ENCODE results near the gene SLC17A3. TPM values are rescaled to one million over a fixed set of nuclear protein-coding genes. Genes with fewer than 3 reads are reported as not detected.
A peak's percentile ranks its signal among the peaks of the same experiment; 100 is the strongest.

The SLC17A3 gene
- total and polyA plus RNA-seq, 9 of the 15 experiments (the other 6 are each of a cell fraction or from before 2014, with no cell fraction given) = 0.04 to 0.08 TPM; not detected in 7

GRCh38 chr6:25916789-25917490 lies 42.9 kb upstream of the SLC17A3 start:
- intact Hi-C loops (cut with micrococcal nuclease) (no loop called here), in situ Hi-C loops (cut with MboI) (no loop called here)
- 22% methylated on average over 7 of the region's 7 CpGs for WGBS (ENCODE audit: insufficient coverage, low coverage, missing lambda C conversion rate)
- Histone ChIP-seq H3K9me3 (replicated peaks; ENCODE audit: control insufficient read depth, insufficient read depth, low read depth, low read length) (no peaks in the 10 kb centered on the region), H4K20me1 (replicated peaks; ENCODE audit: control insufficient read depth, insufficient read depth, low read length) (no peaks in the 10 kb centered on the region), H3K27ac (ENCODE audit: extremely low read depth, low read depth, low read length) (no peak overlapping the region), H3K4me1 (replicated peaks in 1 of 2; ENCODE audit: control insufficient read depth in 2 of 2, insufficient read depth in 2 of 2, low read length in 2 of 2) (no peaks in the 10 kb centered on the region), H3K4me2 (ENCODE audit: insufficient read depth, low read length) (no peak overlapping the region), H3K4me3 (no peak overlapping the region), H3K9me1 (ENCODE audit: control insufficient read depth, insufficient read depth, low read length) (no peaks in the 10 kb centered on the region), H3K36me3 (ENCODE audit: control insufficient read depth, insufficient read depth, low read length) (no peaks in the 10 kb centered on the region), H3K27me3 (ENCODE audit: control insufficient read depth in 2 of 2, insufficient read depth in 2 of 2, low read length in 2 of 2) (peaks cover 0 to 6% of the 10 kb centered on the region in 2 experiments; a peak in 1 of 5 replicates), H3K9ac (ENCODE audit: insufficient read depth in 1 of 2, low read depth in 2 of 2, low read length in 2 of 2) (no peak overlapping the region), H3K79me2 (ENCODE audit: control insufficient read depth, insufficient read depth, low read length) (no peaks in the 10 kb centered on the region), H2AFZ (ENCODE audit: low read depth, low read length) (no peak overlapping the region)
- ChIA-PET POLR2A (interaction anchor here (1.0 to 1.9 kb wide), 3 partner anchors 9 to 114 kb away, joined by 3 to 7 read pairs (median 3); no protein-coding TSS in a partner anchor), CTCF (ENCODE audit: low intra/inter-chr PET ratio) (no interaction called here)
- ATAC-seq (no peak; the same call in 2 of the 3 replicates), DNase-seq (ENCODE audit: extremely low read depth in 1 of 4, low spot score in 3 of 4) (no peak), FAIRE-seq (no peak)
- no TSS peak for BruUV-seq (replicated peaks)
- TF ChIP-seq TGIF2 (CRISPR knock-in tag; IDR thresholded peaks at IDR 0.05) (no peak), MEIS2 (IDR thresholded peaks at IDR 0.05; ENCODE audit: partially characterized antibody) (peak; percentile 55), NCOA1 (IDR thresholded peaks at IDR 0.05; ENCODE audit: low read depth) (no peak), DIDO1 (tag; IDR thresholded peaks at IDR 0.05; ENCODE audit: low read depth) (no peak), PBX2 (CRISPR knock-in tag; IDR thresholded peaks at IDR 0.05; ENCODE audit: low read depth) (no peak), PBX2 (tag; conservative IDR thresholded peaks at IDR 0.05; ENCODE audit: low read depth) (0 out of 2 replicates have a peak, but pooled peaks have one; percentile 30), ZKSCAN3 (CRISPR knock-in tag; IDR thresholded peaks at IDR 0.05) (no peak), CTCFL (IDR thresholded peaks at IDR 0.05; ENCODE audit: borderline replicate concordance, insufficient read depth, low read depth, low read length, poor library complexity, severe bottlenecking) (no peak), ZNF263 (CRISPR knock-in tag; IDR thresholded peaks at IDR 0.05; ENCODE audit: borderline replicate concordance) (no peak), SRSF3 (IDR thresholded peaks at IDR 0.05; ENCODE audit: insufficient read depth, low read length) (no peak), ARID3B (CRISPR knock-in tag; IDR thresholded peaks at IDR 0.05; ENCODE audit: borderline replicate concordance) (no peak), PKNOX1 (IDR thresholded peaks at IDR 0.05) (peak; percentile 51)
